Muscle of arm (tissue), 12 donors: Measurements from ENCODE around the gene CCR6. TPM values are rescaled to one million over a fixed set of nuclear protein-coding genes. Genes with fewer than 3 reads are reported as not detected.
"Not testable (repeated sequence)": the region's sequence is repeated elsewhere in the genome, so short reads cannot be mapped to it uniquely, and the experiment has no call there.

Source experiments
- DNase-seq: peaks from one replicate; pipeline ENCODE4 v3.0.0-alpha.2; 2013
- polyA plus RNA-seq, 12 donors: library from polyadenylated mRNA; unstranded; fragments of 120-200 nt; gene quantifications; one replicate each; pipeline ENCODE4 v1.2.1, GENCODE V29; 2013; ENCODE audit not compliant: insufficient read length in 12 of 12

Gene CCR6
- polyA plus RNA-seq, 12 donors = 0.50 TPM; not detected in 11

- peak; percentile 18 for DNase-seq
These were observed 19.0 kb downstream of the CCR6 start for GRCh38 chr6:167141667-167142432.

GRCh38 chr6:167142433-167142761 is 19.5 kb downstream of the CCR6 start:
- DNase-seq = no peak

- no peak for DNase-seq
These were observed 20.1 kb downstream of the CCR6 start for GRCh38 chr6:167143041-167143440.

GRCh38 chr6:167145461-167145860 is 22.6 kb downstream of the CCR6 start:
- no peak for DNase-seq

GRCh38 chr6:167146135-167146534 is 23.2 kb downstream of the CCR6 start:
- DNase-seq = no peak

- no peak for DNase-seq
These were observed 24.1 kb downstream of the CCR6 start for GRCh38 chr6:167146977-167147376.

GRCh38 chr6:167148021-167148420 is 25.1 kb downstream of the CCR6 start:
- no peak for DNase-seq

- no peak for DNase-seq
These were observed 26.1 kb downstream of the CCR6 start for GRCh38 chr6:167148997-167149396.

GRCh38 chr6:167150941-167151549 is 28.1 kb downstream of the CCR6 start:
- DNase-seq = no peak

- no peak for DNase-seq
These were observed 28.8 kb downstream of the CCR6 start for GRCh38 chr6:167151648-167152047.

GRCh38 chr6:167152862-167153261 is 30.0 kb downstream of the CCR6 start:
- DNase-seq = no peak

- DNase-seq = no peak
These were observed 30.6 kb downstream of the CCR6 start for GRCh38 chr6:167153521-167153959.

GRCh38 chr6:167154291-167154690 is 31.4 kb downstream of the CCR6 start:
- DNase-seq = no peak

GRCh38 chr6:167154895-167155294 is 32.0 kb downstream of the CCR6 start:
- no peak for DNase-seq

- no peak for DNase-seq
These were observed 34.5 kb downstream of the CCR6 start for GRCh38 chr6:167157414-167157813.

GRCh38 chr6:167157863-167158262 is 35.0 kb downstream of the CCR6 start, which contains the start of gene GPR31:
GPR31 (minus strand) TSS chr6:167157980; CDS start chr6:167157831, 149 bp downstream.
- DNase-seq = no peak

GRCh38 chr6:167161851-167162467 is 39.1 kb downstream of the CCR6 start:
- no peak for DNase-seq

GRCh38 chr6:167162591-167162990 is 39.7 kb downstream of the CCR6 start:
- DNase-seq = no peak

GRCh38 chr6:167163476-167164011 is 40.6 kb downstream of the CCR6 start:
- no peak for DNase-seq

- no peak for DNase-seq
These were observed 41.4 kb downstream of the CCR6 start for GRCh38 chr6:167164261-167164660.

- no peak for DNase-seq
These were observed 43.1 kb downstream of the CCR6 start for GRCh38 chr6:167165858-167166471.

GRCh38 chr6:167167699-167168098 is 44.8 kb downstream of the CCR6 start:
- DNase-seq = not testable (repeated sequence)
